CD4-positive, CD25-positive, alpha-beta regulatory T cell (primary cell): ENCODE measurements around the gene ACBD3. TPM values are rescaled to one million over a fixed set of nuclear protein-coding genes. Genes with fewer than 3 reads are reported as not detected.

ENCODE experiments used
- ATAC-seq, 2 donors: fragments of 150-1000 bp; cut with Tn5 transposase; one replicate each; pipeline ENCODE4 v1.10.0; 2021; ENCODE audit warnings: low read depth in 2 of 2, moderate number of reproducible peaks in 2 of 2, moderate library complexity in 1 of 2
- DNase-seq, 3 donors: peaks; one replicate each; pipeline versions ENCODE4 v3.0.0 to v3.0.0-alpha.2; 2012 to 2022; ENCODE audit warnings: mixed read lengths in 1 of 3
- H3K27ac ChIP-seq: one replicate; pipeline ENCODE4 v1.7.0; 2013; ENCODE audit warnings: mild to moderate bottlenecking, low read length; ENCODE audit not compliant: insufficient read depth, poor library complexity, severe bottlenecking
- H3K27me3 ChIP-seq: one replicate; pipeline ENCODE4 v1.7.0; 2013; ENCODE audit warnings: low read length; ENCODE audit not compliant: control insufficient read depth, insufficient read depth
- H3K36me3 ChIP-seq: one replicate; pipeline ENCODE4 v1.7.0; 2013; ENCODE audit warnings: mild to moderate bottlenecking, low read length, moderate library complexity; ENCODE audit not compliant: control insufficient read depth, insufficient read depth
- H3K4me1 ChIP-seq: 2 replicates; pipeline ENCODE4 v1.7.0; 2013; ENCODE audit warnings: mild to moderate bottlenecking, low read length; ENCODE audit not compliant: insufficient read depth, control insufficient read depth, poor library complexity, severe bottlenecking
- H3K4me3 ChIP-seq: one replicate; pipeline ENCODE4 v1.7.0; 2013; ENCODE audit warnings: low read depth, mild to moderate bottlenecking, low read length, moderate library complexity
- H3K9me3 ChIP-seq, 2 experiments: 1 replicate in 1 of 2; 2 replicates in 1 of 2; pipeline ENCODE4 v1.7.0; 2013; ENCODE audit warnings: low read length in 2 of 2, mild to moderate bottlenecking in 1 of 2, moderate library complexity in 1 of 2; ENCODE audit not compliant: control insufficient read depth in 2 of 2
- H3K27ac Mint-ChIP-seq, 3 donors: one replicate each; pipeline ENCODE4 v1.8.0; 2020 to 2022; ENCODE audit warnings: mild to moderate bottlenecking in 3 of 3, mixed read lengths in 3 of 3, moderate library complexity in 2 of 3
- H3K27me3 Mint-ChIP-seq: one replicate; pipeline ENCODE4 v1.8.0; 2022; ENCODE audit warnings: mild to moderate bottlenecking, mixed read lengths
- H3K36me3 Mint-ChIP-seq: one replicate; pipeline ENCODE4 v1.8.0; 2020; ENCODE audit warnings: mixed read lengths
- H3K4me1 Mint-ChIP-seq, 4 donors: one replicate each; pipeline ENCODE4 v1.8.0; 2020 to 2022; ENCODE audit warnings: mixed read lengths in 4 of 4, mild to moderate bottlenecking in 1 of 4
- H3K4me3 Mint-ChIP-seq, 4 donors: one replicate each; pipeline ENCODE4 v1.8.0; 2020 to 2022; ENCODE audit warnings: mild to moderate bottlenecking in 4 of 4, mixed read lengths in 4 of 4, moderate library complexity in 3 of 4
- H3K9me3 Mint-ChIP-seq, 7 donors: one replicate each; pipeline ENCODE4 v1.8.0; 2020 to 2022; ENCODE audit warnings: mixed read lengths in 7 of 7, mild to moderate bottlenecking in 3 of 7, moderate library complexity in 2 of 7
- polyA plus RNA-seq, 4 donors: library from polyadenylated mRNA; unstranded; fragments of 300-500 nt; fragmentation: Illumina TruSeq; gene quantifications; one replicate each; pipeline ENCODE4 v1.2.3, GENCODE V29; 2021
- total RNA-seq: library from RNA; stranded (reverse); gene quantifications from one replicate; pipeline ENCODE4 v1.2.3, GENCODE V29; 2022

The ACBD3 gene
- total and polyA plus RNA-seq, 5 donors from 2014 or later: 14.7 to 29.6 (median 20.0) TPM

DNA sequence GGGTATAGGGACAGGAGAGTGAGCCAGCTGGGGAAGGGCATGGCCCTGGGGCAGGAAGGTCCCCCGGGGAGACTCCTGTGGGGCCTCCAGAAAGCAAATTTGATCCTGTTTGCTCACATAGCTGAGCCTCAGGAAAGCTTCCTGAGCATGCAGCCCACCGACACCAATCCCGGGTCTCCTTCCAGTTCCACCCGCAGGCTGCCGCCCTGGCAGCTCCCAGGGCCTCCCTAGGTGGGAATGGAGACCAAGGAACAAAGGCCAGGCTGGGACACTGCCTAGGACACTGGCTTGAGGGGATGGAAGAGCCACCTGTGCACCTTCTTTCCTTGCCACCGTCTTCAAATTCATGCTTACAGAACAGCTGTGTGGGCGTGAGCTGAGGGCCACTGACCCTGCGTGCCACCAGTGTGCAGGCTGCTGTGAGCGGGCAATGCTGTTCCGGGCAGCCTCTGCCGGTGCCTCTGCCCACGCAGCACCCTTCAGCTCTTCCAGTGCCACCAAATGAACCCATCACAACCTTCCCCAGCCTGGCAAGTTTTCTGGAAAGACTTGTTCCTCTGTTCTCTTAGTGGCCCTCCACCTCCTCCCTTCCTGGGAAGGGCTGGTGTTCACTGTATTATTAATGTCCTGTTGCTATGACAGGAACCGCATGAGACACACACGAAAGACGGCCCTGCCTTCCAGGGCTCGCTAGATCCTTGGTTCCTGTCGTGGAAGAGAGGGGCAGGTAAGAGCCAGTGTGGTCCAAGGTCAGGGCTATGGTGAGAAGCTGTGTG lies 53.6 kb downstream of the ACBD3 start:
- H3K4me3 ChIP-seq: no peak overlapping the region
- no peak overlapping the region for H3K4me3 Mint-ChIP-seq
- H3K27ac ChIP-seq: no peak overlapping the region
- H3K9me3 ChIP-seq: no peaks in the 10 kb centered on the region
- peaks cover 0 to 2% (median 0%) of the 10 kb centered on the region in 7 donors for H3K9me3 Mint-ChIP-seq
- H3K4me1 ChIP-seq: peaks cover 4% of the 10 kb centered on the region
- ATAC-seq: no peak
- no peaks in the 10 kb centered on the region for H3K27me3 ChIP-seq
- no peaks in the 10 kb centered on the region for H3K36me3 Mint-ChIP-seq
- no peaks in the 10 kb centered on the region for H3K27me3 Mint-ChIP-seq
- H3K4me1 Mint-ChIP-seq: peaks cover 0 to 17% (median 4%) of the 10 kb centered on the region in 4 donors
- peak overlapping the region in 1 of 3 donors; percentile 40 for H3K27ac Mint-ChIP-seq
- no peak for DNase-seq
- H3K36me3 ChIP-seq: no peaks in the 10 kb centered on the region

- Mint-ChIP-seq H3K36me3 (no peaks in the 10 kb centered on the region), H3K27ac (no peak overlapping the region), H3K4me1 (peaks cover 3 to 26% (median 15%) of the 10 kb centered on the region in 4 donors), H3K9me3 (peaks cover 0 to 2% (median 0%) of the 10 kb centered on the region in 7 donors), H3K4me3 (no peak overlapping the region), H3K27me3 (no peaks in the 10 kb centered on the region)
- Histone ChIP-seq H3K4me1 (peaks cover 17% of the 10 kb centered on the region), H3K36me3 (no peaks in the 10 kb centered on the region), H3K9me3 (no peaks in the 10 kb centered on the region), H3K4me3 (no peak overlapping the region), H3K27me3 (no peaks in the 10 kb centered on the region), H3K27ac (no peak overlapping the region)
- DNase-seq (no peak), ATAC-seq (no peak)
These were observed 54.9 kb downstream of the ACBD3 start for GRCh38 chr1:226131639-226132038.

DNA sequence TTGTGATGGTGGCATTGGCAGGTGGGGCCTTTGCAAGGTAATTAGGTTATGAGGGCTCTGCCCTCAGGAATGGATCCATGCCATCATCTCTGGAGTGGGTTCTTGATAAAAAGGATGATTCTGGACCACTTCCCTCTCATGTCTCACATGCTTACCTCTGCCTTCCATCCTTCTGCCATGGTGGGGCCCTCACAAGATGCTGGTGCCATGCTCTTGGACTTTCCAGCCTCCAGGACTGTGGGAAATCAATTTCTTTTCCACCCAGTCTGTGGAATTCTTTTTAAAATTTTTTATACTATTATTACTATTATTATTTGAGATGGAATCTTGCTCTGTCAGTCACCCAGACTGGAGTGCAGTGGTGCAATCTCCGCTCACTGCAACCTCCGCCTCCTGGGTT lies 57.3 kb downstream of the ACBD3 start:
- Mint-ChIP-seq H3K36me3 (no peaks in the 10 kb centered on the region), H3K27me3 (no peaks in the 10 kb centered on the region), H3K9me3 (no peaks in the 10 kb centered on the region), H3K27ac (no peak overlapping the region), H3K4me3 (peak overlapping the region in 1 of 4 donors; percentile 30), H3K4me1 (peaks cover 11 to 37% (median 24%) of the 10 kb centered on the region in 4 donors)
- Histone ChIP-seq H3K9me3 (no peaks in the 10 kb centered on the region), H3K4me3 (no peak overlapping the region), H3K27ac (no peak overlapping the region), H3K4me1 (peaks cover 27% of the 10 kb centered on the region), H3K36me3 (no peaks in the 10 kb centered on the region), H3K27me3 (no peaks in the 10 kb centered on the region)
- ATAC-seq (no peak), DNase-seq (no peak)

DNA sequence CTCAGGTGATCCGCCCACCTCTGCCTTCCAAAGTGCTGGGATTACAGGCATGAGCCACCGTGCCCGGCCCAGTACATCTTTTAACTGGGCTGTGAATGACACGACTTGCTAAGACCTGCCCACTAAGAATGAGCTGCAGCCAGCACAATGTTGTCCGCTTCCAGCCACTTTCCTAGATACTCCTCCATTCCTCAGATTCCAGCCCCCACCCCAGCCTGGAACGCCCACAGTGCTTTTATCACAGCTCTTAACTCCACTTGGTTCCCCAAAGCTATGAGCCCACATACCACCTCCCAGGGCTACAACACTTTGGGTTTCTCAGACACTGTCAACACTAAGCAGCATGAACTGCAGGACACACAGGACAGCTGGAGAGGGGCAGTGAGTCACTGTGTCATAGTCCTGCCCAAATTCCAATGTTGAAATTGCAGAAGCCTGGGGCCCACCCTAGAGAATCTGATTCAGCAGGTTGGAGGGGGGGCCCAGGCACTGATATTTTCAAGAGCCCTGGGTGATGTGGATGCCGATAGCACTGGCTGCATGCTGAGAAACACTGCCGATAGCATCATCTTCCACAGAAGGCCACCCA lies 58.0 kb downstream of the ACBD3 start:
- H3K9me3 ChIP-seq: no peaks in the 10 kb centered on the region
- Mint-ChIP-seq H3K27me3 (no peaks in the 10 kb centered on the region), H3K4me1 (peaks cover 11 to 43% (median 27%) of the 10 kb centered on the region in 4 donors), H3K27ac (peak overlapping the region in 1 of 3 donors; percentile 71), H3K4me3 (peak overlapping the region in 2 of 4 donors; percentile 30 to 82), H3K36me3 (no peaks in the 10 kb centered on the region), H3K9me3 (no peaks in the 10 kb centered on the region)
- no peaks in the 10 kb centered on the region for H3K36me3 ChIP-seq
- H3K4me1 ChIP-seq: peaks cover 27% of the 10 kb centered on the region
- DNase-seq: no peak
- ATAC-seq: no peak
- no peak overlapping the region for H3K4me3 ChIP-seq
- H3K27me3 ChIP-seq: no peaks in the 10 kb centered on the region
- H3K27ac ChIP-seq: no peak overlapping the region

DNA sequence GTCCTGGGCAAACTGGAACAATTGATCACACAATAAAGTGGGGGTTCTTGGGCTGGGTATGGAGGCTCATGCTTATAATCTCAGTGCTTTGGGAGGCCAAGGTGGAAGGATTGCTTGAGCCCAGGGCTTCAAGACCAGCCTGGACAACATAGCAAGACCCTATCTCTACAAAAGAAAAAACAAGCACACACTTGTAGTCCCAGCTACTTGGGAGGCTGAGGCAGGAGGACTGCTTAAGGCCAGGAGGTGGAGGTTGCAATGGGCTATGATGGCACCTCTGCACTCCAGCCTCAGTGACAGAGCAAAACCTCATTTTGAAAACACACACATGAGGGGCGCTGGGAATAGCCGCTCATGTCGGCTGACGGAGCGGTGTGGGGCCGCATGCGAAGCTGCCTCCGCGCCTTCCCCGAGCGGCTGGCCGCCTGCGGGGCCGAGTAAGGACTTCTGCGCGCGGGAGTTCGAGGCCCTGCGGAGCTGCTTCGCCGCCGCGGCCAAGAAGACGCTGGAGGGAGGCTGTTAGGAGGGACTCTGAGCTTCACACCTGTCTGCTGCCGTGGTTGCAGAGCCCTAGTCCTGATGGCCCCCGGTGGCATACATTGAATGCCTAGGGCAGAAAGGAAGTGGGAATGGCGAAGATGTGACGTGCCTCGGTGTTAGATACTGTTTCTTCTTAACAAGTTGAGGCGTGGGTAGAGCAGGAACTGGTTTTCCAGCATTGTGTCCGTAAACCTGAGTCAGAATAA lies 59.5 kb downstream of the ACBD3 start:
- Mint-ChIP-seq H3K27me3 (no peaks in the 10 kb centered on the region), H3K36me3 (no peaks in the 10 kb centered on the region), H3K9me3 (no peaks in the 10 kb centered on the region), H3K27ac (peak overlapping the region; percentile 73 to 90 (median 74)), H3K4me3 (peak overlapping the region; percentile 56 to 71 (median 62)), H3K4me1 (peaks cover 12 to 50% (median 33%) of the 10 kb centered on the region in 4 donors)
- no peaks in the 10 kb centered on the region for H3K27me3 ChIP-seq
- ATAC-seq (no peak), DNase-seq (no peak)
- H3K27ac ChIP-seq: no peak overlapping the region
- H3K36me3 ChIP-seq: no peaks in the 10 kb centered on the region
- no peaks in the 10 kb centered on the region for H3K9me3 ChIP-seq
- H3K4me1 ChIP-seq: peaks cover 36% of the 10 kb centered on the region
- H3K4me3 ChIP-seq: peak overlapping the region; percentile 13

DNA sequence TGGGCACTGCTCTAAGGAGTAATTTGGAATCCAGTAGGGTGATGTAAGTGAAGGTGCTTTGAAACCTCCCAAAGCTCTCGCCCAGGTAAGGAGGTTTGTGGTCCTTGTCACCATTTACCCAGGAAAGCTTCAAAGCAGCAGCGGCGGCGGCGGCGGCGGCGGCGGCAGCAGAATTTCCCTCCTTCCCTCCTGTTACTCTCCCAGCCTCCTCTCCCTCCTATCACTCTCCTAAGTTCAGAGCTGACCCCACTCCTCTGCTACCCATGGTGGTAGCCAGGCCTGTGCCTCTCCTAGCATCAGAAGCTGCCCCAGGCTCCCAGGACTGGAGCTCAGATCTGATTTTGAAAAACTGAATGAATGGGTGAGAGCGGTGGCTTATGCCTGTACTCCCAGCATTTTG lies 60.7 kb downstream of the ACBD3 start:
- H3K27ac Mint-ChIP-seq: peak overlapping the region in 1 of 3 donors; percentile 26
- no peak for ATAC-seq
- Histone ChIP-seq H3K4me1 (peaks cover 42% of the 10 kb centered on the region), H3K4me3 (no peak overlapping the region), H3K36me3 (no peaks in the 10 kb centered on the region), H3K9me3 (no peaks in the 10 kb centered on the region), H3K27me3 (no peaks in the 10 kb centered on the region), H3K27ac (no peak overlapping the region)
- no peak for DNase-seq
- peaks cover 2% of the 10 kb centered on the region for H3K27me3 Mint-ChIP-seq
- H3K36me3 Mint-ChIP-seq: no peaks in the 10 kb centered on the region
- peaks cover 12 to 54% (median 35%) of the 10 kb centered on the region in 4 donors for H3K4me1 Mint-ChIP-seq
- peak overlapping the region in 1 of 4 donors; percentile 77 for H3K4me3 Mint-ChIP-seq
- no peaks in the 10 kb centered on the region for H3K9me3 Mint-ChIP-seq

DNA sequence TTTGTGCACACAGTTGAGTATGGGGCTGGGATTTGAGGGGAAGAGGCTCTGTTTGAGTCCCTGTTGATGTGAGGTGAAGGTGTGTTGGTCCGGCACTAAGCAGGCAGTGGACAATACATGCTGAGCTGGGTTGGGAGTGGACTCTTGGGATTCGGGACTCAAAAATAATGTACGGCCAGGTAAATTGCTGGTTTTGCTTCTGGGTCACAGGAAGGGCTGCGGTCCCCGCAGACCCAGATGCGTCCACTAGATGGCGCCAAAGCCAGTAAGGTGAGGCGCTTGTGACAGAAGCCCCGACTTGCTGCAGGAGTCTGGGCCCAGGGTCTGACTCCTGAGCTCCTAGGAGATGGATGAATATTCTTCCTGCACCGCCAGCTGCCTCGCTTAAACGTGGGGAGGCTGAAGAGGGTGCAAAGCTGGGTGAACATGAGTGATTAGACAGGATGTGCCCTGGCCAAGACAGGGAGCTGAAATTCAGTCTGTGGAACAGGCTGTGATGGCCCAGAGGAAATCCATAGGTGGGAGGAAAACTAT lies 61.4 kb downstream of the ACBD3 start:
- Histone ChIP-seq H3K9me3 (no peaks in the 10 kb centered on the region), H3K4me3 (no peak overlapping the region), H3K27ac (peak overlapping the region; percentile 11), H3K36me3 (no peaks in the 10 kb centered on the region), H3K27me3 (no peaks in the 10 kb centered on the region), H3K4me1 (peaks cover 47% of the 10 kb centered on the region)
- Mint-ChIP-seq H3K27me3 (peaks cover 5% of the 10 kb centered on the region), H3K4me1 (peaks cover 12 to 55% (median 34%) of the 10 kb centered on the region in 4 donors), H3K4me3 (peak overlapping the region in 3 of 4 donors; percentile 24 to 77 (median 64)), H3K36me3 (no peaks in the 10 kb centered on the region), H3K9me3 (no peaks in the 10 kb centered on the region), H3K27ac (peak overlapping the region; percentile 56 to 94 (median 60))
- ATAC-seq: peak; percentile 29 to 33
- peak; percentile 76 to 91 (median 85) for DNase-seq
